Measurements from ENCODE around the gene FOXO1. TPM values are rescaled to one million over a fixed set of nuclear protein-coding genes. Genes with fewer than 3 reads are reported as not detected.

Gene FOXO1
- total RNA-seq, 1 experiment from 2014 or later: 12.2 TPM

DNA sequence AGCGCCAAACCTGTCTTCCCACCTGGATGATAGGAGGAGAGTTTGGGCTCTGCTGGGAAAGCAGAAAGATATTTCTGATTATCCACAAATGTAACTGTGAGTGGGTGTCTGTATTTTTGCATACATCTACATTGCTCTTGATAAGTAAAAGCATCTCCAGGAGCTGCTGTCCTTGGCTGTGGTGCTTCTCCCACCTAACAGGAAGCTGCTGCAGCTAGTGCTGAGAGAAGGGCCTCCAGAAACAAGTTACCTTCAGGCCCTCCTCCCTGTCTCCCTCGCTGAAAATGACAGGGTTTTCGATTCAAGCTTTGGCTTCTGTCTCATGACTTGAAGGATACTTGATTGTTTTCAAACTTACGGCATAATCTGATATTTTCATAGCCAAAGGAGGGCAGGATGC is 90.1 kb downstream of the FOXO1 start:
- no peak for DNase-seq (ENCODE audit: low read depth, low spot score)
- no peak overlapping the region for H2AFZ ChIP-seq (ENCODE audit: low read depth, low read length, poor library complexity, severe bottlenecking)
- ChIA-PET RAD21 (ENCODE audit: low non-redundant PET in 1 of 2, low total read pairs in 2 of 2, uncharacterized antibody in 2 of 2, unreplicated experiment in 2 of 2) (no interaction called here), POLR2A (no interaction called here), CTCF (no interaction called here)
- no peak overlapping the region for H3K27ac ChIP-seq (ENCODE audit: low read depth, low read length)
- ATAC-seq: no peak
- no peak overlapping the region for H3K4me3 ChIP-seq (replicated peaks in 1 of 2; ENCODE audit: low read depth in 1 of 2, low read length in 2 of 2)
- intact Hi-C loops (cut with micrococcal nuclease): no loop called here
- no peaks in the 10 kb centered on the region for H3K27me3 ChIP-seq (ENCODE audit: insufficient read depth, low read length)
- no TSS peak for BruUV-seq (replicated peaks)
- TF ChIP-seq FOSL1 (IDR thresholded peaks at IDR 0.05; ENCODE audit: low read depth) (no peak), CEBPB (IDR thresholded peaks at IDR 0.05; ENCODE audit: low read depth) (no peak), SP1 (IDR thresholded peaks at IDR 0.05; ENCODE audit: low read depth) (no peak), SRF (IDR thresholded peaks at IDR 0.05; ENCODE audit: low read depth) (no peak), TCF7L2 (IDR thresholded peaks at IDR 0.05; ENCODE audit: borderline replicate concordance, extremely low read depth, insufficient read depth, insufficient read length) (no peak), ELF1 (IDR thresholded peaks at IDR 0.05; ENCODE audit: borderline replicate concordance, low read depth) (no peak), POLR2A (IDR thresholded peaks at IDR 0.05; ENCODE audit: borderline replicate concordance, extremely low read depth, insufficient read depth, insufficient read length) (no peak), EZH2 (IDR thresholded peaks at IDR 0.05) (no peak), YY1 (IDR thresholded peaks at IDR 0.05; ENCODE audit: extremely low read depth, insufficient replicate concordance, low read depth, low read length) (no peak), EZH2phosphoT487 (IDR thresholded peaks at IDR 0.05; ENCODE audit: borderline replicate concordance) (no peak), ZFX (IDR thresholded peaks at IDR 0.05) (no peak), ZNF274 (IDR thresholded peaks at IDR 0.05; ENCODE audit: low read depth, low read length) (no peak), CBX3 (IDR thresholded peaks at IDR 0.05; ENCODE audit: low read depth) (no peak), RAD21 (IDR thresholded peaks at IDR 0.05; ENCODE audit: low read depth) (no peak), POLR2AphosphoS5 (IDR thresholded peaks at IDR 0.05; ENCODE audit: low read depth, low read length) (no peak)
- TF ChIP-seq, protein P1, sequence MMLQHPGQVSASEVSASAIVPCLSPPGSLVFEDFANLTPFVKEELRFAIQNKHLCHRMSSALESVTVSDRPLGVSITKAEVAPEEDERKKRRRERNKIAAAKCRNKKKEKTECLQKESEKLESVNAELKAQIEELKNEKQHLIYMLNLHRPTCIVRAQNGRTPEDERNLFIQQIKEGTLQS (IDR thresholded peaks at IDR 0.05): no peak
- TF ChIP-seq, protein P2, sequence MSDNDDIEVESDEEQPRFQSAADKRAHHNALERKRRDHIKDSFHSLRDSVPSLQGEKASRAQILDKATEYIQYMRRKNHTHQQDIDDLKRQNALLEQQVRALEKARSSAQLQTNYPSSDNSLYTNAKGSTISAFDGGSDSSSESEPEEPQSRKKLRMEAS (IDR thresholded peaks at IDR 0.05): no peak
- TF ChIP-seq, protein P3, sequence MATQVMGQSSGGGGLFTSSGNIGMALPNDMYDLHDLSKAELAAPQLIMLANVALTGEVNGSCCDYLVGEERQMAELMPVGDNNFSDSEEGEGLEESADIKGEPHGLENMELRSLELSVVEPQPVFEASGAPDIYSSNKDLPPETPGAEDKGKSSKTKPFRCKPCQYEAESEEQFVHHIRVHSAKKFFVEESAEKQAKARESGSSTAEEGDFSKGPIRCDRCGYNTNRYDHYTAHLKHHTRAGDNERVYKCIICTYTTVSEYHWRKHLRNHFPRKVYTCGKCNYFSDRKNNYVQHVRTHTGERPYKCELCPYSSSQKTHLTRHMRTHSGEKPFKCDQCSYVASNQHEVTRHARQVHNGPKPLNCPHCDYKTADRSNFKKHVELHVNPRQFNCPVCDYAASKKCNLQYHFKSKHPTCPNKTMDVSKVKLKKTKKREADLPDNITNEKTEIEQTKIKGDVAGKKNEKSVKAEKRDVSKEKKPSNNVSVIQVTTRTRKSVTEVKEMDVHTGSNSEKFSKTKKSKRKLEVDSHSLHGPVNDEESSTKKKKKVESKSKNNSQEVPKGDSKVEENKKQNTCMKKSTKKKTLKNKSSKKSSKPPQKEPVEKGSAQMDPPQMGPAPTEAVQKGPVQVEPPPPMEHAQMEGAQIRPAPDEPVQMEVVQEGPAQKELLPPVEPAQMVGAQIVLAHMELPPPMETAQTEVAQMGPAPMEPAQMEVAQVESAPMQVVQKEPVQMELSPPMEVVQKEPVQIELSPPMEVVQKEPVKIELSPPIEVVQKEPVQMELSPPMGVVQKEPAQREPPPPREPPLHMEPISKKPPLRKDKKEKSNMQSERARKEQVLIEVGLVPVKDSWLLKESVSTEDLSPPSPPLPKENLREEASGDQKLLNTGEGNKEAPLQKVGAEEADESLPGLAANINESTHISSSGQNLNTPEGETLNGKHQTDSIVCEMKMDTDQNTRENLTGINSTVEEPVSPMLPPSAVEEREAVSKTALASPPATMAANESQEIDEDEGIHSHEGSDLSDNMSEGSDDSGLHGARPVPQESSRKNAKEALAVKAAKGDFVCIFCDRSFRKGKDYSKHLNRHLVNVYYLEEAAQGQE (IDR thresholded peaks at IDR 0.05; ENCODE audit: low read depth): no peak
- TF ChIP-seq, protein P4, sequence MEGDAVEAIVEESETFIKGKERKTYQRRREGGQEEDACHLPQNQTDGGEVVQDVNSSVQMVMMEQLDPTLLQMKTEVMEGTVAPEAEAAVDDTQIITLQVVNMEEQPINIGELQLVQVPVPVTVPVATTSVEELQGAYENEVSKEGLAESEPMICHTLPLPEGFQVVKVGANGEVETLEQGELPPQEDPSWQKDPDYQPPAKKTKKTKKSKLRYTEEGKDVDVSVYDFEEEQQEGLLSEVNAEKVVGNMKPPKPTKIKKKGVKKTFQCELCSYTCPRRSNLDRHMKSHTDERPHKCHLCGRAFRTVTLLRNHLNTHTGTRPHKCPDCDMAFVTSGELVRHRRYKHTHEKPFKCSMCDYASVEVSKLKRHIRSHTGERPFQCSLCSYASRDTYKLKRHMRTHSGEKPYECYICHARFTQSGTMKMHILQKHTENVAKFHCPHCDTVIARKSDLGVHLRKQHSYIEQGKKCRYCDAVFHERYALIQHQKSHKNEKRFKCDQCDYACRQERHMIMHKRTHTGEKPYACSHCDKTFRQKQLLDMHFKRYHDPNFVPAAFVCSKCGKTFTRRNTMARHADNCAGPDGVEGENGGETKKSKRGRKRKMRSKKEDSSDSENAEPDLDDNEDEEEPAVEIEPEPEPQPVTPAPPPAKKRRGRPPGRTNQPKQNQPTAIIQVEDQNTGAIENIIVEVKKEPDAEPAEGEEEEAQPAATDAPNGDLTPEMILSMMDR (IDR thresholded peaks at IDR 0.05 in 2 of 3, conservative IDR thresholded peaks at IDR 0.05 in 1 of 3; ENCODE audit: borderline replicate concordance in 1 of 3, insufficient read depth in 1 of 3, low read depth in 2 of 3, low read length in 2 of 3): no peak
- TF ChIP-seq, protein P5, sequence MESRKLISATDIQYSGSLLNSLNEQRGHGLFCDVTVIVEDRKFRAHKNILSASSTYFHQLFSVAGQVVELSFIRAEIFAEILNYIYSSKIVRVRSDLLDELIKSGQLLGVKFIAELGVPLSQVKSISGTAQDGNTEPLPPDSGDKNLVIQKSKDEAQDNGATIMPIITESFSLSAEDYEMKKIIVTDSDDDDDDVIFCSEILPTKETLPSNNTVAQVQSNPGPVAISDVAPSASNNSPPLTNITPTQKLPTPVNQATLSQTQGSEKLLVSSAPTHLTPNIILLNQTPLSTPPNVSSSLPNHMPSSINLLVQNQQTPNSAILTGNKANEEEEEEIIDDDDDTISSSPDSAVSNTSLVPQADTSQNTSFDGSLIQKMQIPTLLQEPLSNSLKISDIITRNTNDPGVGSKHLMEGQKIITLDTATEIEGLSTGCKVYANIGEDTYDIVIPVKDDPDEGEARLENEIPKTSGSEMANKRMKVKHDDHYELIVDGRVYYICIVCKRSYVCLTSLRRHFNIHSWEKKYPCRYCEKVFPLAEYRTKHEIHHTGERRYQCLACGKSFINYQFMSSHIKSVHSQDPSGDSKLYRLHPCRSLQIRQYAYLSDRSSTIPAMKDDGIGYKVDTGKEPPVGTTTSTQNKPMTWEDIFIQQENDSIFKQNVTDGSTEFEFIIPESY (IDR thresholded peaks at IDR 0.05; ENCODE audit: extremely low read depth, insufficient replicate concordance, low read length): no peak
- H3K9ac ChIP-seq (ENCODE audit: low read length): no peak overlapping the region
- H3K4me2 ChIP-seq (ENCODE audit: low read length): no peak overlapping the region
- no peaks in the 10 kb centered on the region for H3K4me1 ChIP-seq (ENCODE audit: control insufficient read depth in 1 of 2, insufficient read depth in 2 of 2, low read length in 2 of 2)
- H3K9me2 ChIP-seq (ENCODE audit: insufficient read depth): no peaks in the 10 kb centered on the region
- no peaks in the 10 kb centered on the region for H3K36me3 ChIP-seq (ENCODE audit: control insufficient read depth in 1 of 2, insufficient read depth in 2 of 2, low read length in 2 of 2)
- H4K20me1 ChIP-seq (ENCODE audit: insufficient read depth): no peaks in the 10 kb centered on the region
- H3K79me2 ChIP-seq (ENCODE audit: insufficient read depth, low read length): peaks cover 6% of the 10 kb centered on the region; the same call in 1 of the 2 replicates
- H3K9me3 ChIP-seq (ENCODE audit: control insufficient read depth in 1 of 2, insufficient read depth in 1 of 2, low read depth in 1 of 2, low read length in 2 of 2): no peaks in the 10 kb centered on the region

All from HCT116 (cell line).